Dedifferentiated amniotic fluid mesenchymal stem cell (primary cell): ENCODE results near the gene AFAP1.

ENCODE experiments used
- DNase-seq: peaks from one replicate; pipeline ENCODE4 v3.0.0-alpha.2; 2016; ENCODE audit errors: extremely low spot score

Gene AFAP1

DNA sequence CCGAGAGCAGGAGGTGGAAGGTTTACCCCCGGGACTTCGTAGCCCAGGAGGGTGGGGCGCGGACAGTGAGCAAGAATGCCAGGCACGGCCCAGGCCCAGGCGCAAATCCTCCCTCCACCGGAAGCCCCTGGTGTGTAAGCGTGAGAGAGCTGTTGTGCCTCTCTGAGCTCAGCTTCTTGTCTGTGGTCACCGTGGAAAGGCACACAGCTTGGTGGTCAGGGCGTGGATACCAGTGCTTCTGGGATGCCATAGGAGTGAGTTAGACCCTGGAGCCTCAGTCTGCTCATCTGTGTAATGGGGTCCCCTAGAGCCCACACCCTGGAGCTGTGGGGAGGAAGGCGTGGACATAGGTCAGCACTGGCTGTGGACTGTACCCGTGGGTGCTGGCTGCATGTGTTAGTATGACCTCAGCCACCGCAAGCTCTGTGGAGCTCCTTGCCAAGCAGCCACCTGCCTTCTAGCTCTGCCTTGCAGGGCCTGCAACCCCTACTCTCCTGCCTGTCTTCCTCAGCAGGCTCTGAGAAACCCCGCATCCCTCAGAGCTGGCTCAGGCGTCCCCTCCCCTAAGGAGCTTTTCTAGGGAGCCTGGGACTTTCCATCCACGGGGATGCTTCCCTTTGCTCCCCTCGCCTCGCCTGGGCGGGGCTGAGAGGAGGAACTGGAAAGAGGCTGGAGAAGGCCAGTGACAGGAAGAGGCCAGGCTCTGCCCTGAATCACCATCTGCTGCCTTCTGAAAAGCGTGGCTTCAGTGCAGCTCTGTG lies 28.0 kb upstream of the AFAP1 start:
- DNase-seq, result no peak

DNA sequence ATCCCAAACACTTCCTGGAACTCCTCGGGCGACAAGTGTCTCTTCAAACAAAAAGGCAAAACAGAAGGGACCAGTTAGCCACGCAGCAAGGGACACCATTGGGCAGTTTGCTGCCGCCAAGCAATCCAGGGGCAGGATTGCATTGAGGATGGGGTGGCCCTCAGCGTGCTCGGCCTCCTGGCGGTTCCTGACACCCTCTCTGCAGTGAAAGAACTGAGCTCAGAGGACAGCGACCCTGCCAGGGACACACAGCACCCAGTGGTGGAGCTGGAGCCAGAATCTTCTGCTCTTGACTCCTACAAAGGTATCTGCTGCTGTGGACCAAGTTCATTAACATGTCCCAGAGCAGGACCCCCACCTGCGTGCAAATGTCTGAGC lies 27.4 kb upstream of the AFAP1 start:
- DNase-seq, result no peak

DNA sequence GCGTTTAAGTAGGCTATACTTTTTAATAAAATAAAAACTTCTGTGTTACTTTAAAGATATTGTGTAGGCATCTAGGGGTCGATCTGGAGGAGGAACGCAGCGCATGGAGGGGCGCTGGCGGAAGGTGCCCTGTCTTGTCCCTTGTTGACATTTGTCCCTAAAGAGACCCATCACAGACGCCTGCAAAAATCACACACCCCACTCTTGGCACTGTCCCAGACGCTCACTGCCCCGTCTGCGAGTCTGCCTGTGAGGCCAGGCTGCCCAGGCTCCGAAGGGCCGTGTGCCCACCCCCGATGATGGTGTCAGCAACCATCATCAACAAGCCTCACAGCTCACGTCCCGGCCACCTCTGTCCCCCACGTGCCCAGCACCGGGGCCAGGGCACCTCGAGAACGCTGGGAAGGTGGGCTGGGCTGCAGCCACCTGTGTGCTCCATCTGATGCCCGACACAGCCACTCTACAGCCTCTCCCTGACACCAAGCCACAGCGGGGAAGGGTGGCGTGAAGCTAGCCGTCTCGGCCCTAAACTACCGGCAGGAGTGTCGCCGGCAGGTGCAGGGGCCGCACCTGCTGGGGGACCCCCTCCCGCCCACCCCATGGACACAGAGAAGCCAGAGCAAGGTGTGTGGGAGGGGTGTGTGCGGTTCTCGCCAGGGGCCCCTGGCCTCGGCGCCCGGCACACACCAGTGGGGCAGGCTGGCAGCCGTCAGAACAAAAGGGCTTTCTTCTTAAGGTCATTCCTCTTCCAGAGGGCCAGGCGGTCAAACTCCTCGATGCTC lies 26.8 kb upstream of the AFAP1 start:
- DNase-seq, result no peak

DNA sequence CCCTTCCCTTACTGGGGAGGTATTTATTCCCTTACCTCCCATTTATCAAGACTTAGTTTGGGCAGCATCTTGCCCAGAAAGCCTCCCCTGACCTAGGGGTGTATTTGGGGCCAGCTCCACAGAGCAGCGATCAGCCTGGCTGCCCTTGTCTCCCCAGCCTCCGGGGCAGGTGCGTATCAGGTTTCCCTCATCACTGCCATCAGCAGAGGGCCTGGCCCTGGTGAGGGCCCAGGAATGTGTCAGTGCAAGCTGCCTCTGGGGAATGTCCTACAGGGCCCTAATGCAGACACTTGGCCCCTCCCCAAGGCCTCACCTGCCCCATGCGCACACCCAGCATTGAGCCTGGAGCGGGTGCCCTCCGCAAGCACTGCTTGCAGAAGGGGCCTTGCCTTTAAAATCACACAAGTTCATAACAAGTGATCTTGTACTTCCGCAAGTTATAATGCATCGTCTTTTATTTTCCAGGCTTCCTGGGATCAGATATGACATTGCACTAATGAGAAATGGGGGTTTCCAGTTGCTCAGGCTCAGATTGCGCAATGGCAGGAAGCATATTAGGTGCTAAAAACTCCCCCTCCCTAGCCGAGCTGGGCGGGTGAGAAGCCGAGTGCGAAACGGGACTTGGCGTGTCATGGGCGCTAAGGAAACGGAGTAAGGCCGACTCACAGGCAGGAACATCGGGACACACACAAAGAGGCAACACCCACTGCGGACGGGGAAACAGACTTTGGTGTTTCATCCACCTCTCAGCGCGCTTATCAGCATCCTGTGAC lies 25.4 kb upstream of the AFAP1 start:
- DNase-seq, result no peak

DNA sequence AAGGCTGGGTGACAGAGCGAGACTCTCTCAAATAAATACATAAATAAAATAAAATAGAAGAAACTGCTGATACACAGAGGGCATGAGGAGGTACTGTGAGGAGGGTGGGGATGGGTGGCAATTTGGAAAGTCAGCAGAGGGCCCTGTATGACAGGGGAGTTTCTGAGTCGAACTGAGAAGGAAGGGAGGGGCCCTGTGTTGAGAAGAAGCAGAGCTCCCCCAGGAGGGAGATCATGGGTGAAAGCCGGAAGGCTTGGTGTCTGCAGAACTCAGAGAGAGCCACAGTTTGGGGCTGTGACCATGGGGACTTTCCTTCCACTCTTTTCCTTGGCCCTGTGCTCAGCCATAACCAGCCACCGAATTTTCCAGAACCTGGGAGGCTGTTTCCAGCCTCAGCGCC lies 24.8 kb upstream of the AFAP1 start:
- no peak for DNase-seq

DNA sequence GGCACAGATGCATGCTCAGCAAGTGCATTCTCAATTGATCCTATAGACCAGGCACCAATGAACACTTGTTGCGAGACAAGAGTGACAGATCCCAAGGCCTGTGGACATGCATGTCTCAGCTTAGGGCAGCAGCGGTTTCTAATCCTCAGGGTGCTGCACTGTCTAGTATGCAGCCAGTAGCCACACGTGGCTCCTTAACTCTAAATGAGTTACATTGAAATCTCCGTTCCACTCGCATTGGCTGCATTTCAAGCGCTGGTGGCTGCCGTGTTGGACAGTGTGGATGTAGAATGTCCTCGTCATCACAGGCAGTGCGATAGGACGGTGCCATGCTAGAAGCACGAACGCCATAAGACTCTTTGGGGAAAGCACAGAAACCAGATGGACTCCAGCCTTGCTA lies 24.0 kb upstream of the AFAP1 start:
- DNase-seq, result no peak

DNA sequence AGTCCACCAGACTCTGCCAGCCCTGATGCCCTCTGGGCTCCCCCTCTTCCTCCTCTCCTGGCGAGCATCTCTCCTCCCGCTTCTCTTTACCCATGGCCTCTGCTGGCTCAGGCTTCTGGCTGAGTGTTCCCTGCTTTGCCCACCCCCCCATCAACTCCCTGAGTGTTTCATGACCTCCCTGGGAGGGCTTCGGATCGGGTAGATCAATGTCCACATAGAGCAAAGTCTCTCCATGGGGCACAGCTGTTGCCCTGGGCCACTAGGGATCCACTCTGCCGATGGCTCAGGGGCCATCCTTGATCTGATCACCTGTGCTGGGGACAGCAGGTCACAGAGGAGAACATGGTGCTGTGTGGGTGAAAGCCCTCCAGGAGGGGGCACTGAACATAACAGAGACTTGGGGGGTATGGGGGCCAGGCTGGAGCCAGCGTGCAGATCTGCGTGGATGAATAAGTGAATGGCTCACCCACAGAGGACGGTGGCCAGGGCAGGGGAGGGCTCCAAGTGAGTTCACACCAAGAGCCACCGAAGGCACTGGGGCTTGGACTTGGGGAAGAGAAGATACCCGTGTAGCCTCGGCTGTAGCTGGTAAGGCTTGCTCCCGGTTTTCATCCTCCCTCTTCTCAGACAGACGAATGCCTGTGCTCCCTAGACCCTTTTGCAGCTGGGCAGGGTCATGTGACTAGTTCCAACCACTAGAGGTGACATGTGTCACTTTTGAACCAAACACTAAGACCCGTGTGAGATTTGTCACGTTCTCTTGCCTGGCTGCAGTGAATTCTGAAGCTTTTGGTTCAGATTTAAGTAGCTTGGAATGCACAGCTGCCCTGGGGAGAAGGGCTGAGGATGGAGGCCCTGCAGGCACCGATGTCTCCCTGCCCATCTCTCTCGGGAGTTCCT lies 23.2 kb upstream of the AFAP1 start:
- no peak for DNase-seq

DNA sequence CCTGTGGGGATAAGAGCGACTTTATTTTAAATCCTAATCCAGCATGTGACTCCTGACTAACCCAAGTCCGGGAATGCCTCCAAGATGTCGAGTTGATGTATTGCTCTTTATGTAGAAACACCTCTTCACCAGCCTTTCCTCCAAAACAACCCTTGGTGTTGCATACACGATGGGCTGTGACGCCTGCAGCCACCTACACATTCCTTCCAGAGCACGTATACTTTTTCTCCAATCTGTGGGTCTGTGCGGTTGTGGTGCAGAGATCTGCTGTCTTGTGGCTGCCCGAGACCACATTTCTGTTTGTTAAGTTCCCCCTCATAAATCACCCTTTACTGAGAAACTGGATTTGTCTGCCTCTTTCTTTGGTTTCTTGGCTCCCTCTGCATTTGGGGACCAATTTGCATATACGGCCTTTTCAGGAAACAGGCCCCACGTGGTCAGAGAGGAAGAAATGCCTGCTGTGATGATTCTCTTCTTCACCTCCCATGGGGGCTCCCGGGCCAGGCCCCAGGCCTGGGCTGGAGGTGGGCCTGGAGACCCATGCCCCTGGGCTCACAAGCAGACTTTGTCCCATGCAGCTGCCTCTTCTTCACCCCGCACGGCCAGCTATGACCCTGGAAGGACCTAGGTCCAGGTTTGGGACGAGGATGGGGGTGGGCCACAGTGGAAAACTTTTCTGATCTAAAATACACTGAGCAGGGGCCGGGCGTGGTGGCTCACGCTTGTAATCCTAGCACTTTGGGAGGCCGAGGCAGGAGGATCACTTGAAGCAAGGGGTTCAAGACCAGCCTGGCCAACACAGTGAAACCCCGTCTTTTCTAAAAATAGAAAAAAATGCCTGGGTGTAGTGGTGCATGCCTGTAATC lies 21.4 kb upstream of the AFAP1 start:
- no peak for DNase-seq

DNA sequence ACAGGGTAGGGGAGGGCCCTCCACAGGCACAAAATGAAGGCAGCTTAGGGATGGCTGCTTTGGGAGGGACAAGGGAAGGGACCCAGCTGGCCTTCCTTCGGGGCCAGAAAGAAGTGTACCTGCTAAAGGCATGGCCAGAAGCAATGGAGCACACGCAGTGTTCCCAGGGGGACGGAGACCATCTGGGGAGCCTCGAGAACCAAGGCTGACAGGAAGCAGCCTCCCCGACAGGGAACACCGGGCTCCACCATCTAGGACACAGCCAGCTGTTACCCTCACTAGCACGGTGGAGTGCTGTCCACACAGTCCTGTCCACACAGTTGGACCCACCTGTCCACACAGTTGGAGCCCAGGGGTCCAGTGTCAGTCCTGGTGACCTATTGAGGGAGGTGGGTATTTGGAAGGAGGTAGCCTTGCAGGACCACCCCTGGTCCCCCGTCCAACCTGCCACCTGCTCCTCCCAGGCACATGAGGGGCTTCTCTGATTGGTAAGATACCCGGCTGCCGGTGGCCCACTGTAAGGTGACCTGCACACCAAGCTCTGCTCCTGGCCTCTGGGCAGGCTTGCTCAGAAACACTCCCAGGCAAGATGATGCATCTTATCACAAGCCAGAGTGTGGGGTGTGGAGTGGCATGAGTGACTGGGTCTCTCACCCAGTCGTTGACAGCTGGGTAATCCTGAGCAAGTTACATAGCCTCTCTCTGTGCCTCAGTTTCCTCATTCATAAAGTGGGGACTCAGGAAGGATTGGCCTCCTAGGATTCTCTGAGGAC lies 20.5 kb upstream of the AFAP1 start:
- DNase-seq, result no peak

DNA sequence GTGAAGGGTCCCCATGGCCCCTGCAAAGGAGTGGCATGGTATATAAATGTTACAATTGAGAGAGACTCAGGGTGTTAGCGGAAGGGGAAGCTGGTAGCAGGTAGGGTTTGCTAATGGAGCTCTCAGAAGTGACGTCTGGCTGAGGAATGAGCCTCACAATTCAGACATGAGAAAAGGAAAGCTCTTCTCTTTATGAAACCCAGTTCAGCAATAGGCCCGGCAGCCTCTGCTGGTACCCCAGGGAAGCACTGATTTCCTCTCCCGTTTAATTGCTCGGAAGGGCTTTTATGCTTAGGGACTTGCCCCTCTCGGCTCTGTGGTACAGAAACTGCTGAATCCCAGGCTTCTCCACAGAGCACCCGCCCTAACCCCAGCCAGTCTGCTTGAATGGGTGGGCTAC lies 19.4 kb upstream of the AFAP1 start:
- DNase-seq, result no peak

DNA sequence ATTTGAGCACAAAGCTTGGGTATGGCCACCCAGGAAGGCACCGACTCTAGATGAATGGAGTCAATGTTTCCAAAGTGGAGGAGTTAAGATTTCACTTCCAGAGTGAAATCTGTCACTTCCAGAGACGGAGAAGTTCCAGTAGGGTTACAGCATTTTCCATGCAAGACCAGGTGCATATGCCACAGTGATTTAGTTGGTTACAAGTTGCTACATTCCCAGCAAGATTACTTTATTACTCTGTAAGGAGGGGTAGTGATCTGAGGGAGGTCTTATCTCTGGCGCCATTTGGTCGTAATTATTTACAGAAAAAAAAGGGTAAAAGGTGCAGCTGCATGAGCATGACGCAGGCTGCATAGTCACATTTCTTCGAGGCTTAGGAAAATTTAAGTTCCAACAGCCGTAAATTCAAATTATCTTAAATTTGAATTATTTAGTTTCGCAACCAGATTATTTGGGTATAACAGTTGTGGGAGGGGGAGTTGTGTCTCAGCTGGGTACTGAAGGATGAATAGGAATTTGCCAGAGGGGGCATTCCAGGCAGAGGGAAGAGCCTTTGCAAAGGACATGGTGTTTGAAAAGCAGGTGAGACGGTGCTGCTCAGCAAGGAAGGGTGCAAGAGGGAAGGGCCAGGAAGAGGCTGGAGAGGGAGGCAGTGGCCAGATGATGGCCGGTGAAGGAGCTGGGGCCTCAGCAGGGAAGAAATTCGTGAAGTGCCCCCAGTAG lies 17.4 kb upstream of the AFAP1 start:
- no peak for DNase-seq

DNA sequence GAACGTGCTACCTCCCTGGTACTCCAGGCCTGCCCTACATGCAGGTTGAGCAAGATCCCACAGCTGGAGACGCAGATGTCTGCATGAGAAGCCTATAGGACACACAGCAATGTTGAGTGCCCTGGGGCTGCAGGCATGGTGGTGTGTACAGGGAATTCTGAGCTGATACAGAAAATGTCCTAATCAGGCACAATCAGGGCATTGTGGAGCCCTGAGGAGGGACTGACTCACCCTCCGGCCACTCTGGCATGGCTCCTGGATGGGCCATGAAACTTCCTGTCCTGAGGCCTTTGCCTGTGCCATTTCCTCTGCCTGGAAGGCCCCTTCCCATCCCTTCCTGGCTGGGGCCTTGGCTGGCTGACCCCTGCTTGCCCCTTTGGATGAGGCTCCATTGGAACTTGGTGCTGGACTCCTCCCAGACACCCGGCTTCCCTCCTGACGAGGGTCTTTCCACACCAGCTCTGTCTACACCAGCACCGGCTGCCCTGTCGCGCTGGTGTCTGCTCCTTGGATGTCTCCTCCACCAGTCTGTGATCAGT lies 16.7 kb upstream of the AFAP1 start:
- DNase-seq, result no peak

DNA sequence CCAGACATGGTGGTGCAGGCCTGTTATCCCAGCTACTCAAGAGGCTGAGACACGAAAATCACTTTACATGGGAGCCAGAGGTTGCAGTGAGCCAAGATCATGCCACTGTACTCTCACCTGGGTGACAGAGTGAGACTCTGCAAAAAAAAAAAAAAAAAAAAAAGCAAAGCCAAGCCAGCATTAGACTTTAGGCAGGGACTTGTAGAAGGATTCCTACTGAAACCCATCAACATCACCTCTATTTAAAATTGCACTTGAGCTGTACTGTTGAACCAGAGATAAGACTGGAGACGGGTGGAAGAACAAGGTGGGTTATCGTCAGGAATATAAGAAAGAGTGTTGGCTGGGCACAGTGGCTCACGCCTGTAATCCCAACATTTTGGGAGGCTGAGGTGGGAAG lies 15.7 kb upstream of the AFAP1 start:
- no peak for DNase-seq

DNA sequence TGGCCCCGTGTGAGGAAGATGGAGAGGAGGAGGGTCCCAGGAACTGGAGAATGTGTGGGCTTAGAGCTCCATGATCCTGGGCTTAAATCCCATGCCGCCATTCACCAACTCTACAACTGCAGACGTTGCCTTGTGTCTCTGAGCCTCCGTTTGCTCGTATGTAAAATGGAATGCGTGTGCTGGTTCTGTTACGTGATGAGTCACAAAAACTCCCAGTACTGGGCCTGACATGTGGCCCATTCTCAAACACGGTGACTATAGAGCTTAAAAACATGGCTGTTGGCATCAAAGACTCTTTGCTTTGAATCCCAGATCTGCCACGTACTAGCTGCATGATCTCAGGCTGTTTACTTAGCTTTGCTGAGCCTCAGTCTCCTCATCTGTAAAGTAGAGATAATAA lies 13.0 kb upstream of the AFAP1 start:
- no peak for DNase-seq

DNA sequence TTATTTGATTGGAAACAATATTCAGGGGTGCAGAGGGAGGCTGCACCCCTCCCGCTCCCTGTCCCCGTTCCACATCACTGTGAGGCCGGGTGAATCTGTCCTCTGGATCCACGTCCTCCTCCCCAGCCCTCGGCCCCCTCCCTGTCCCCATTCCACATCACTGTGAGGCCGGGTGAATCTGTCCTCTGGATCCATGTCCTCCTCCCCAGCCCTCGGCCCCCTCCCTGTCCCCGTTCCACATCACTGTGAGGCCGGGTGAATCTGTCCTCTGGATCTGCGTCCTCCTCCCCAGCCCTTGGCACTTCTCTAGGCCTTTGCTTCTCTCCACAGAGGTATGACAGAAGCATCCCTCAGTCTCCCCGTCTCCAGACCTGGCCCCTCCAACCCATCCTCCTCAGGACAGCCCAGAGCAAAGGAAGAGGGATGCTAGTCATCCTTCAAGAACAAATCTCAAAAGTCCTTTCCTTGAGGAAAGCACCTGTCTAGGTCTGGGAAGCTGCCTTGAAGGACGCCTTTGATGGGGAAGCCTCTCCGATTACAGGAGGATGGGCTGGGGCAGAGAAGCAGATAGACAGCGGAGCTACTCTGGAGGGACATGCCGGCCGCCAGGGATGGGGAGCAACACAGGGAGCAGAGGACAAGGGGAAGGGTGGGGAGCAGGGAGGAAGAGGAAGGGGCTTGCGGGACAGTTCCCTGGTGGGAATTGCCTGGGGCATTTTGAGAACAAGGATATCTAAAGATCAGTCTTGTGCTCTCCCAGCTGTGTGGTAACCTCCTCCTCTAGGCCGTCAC lies 10.8 kb upstream of the AFAP1 start:
- DNase-seq, result no peak

DNA sequence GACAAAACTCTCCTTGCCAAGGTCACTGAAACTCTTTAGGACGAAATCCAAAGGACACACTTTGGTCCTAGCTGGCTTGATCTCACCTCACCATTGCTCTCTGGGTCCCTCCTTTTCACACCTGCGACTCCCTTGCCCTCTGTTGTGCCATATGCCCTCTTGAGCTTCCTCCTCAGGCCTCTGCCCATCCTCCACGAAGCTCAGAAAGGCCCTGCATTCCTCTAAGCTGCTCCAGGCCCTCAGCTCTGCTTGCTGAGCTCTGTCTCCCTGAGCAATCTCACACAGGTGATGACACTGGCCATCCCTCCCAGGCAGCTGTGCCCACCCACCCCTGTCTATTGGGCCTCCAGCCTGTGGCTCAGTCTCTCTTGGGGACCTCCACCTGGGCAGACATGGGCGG lies 10.1 kb upstream of the AFAP1 start:
- no peak for DNase-seq

DNA sequence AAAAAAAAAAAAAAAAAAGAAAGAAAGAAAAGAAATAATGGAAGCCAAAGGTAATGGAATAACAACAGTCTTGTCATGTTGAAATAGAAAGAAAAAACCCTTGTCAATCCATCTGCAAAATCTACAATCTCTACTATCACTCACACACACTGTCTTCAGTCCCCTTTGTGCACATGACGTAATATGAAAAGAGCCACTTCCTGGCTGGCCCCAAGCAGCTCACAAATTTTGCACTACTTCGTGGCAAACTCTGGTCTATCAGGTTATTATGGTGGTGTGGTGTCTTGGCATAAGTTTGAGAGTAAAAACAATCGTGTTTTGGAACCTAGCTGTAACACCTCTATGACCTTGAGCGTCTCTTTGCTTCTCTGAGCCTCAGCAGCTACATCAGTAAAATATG lies 8.3 kb upstream of the AFAP1 start:
- no peak for DNase-seq

DNA sequence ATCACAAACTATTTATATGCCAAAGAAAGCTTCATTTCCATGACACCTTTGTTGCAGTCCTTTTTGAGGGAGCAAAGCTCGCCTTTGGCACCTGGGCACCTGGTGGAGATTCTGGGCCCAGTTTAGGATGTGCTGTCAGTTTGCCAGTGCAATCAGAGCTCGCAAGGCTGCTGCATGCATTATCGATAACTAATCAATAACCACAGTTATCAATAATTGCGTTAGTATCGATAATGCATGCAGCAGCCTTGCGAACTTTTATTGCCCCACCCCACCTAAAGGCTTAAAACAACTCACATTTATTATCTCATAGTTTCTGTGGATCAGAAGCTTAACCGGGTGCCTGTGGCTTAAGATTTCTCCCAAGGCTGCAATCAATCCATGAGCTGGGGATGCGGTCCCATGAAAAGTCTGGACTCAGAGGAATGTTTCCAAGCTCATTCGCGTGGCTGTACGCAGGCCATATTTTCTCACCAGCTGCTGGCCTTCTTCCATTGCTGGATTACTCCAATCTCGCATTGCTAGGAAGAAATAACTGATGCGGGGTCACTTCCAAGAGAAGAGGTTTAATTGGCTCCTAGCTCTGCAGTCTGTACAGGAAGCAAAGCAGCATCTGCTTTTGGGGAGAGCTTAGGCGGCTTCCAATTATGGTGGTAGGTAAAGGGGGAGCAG lies 6.2 kb upstream of the AFAP1 start:
- DNase-seq, result no peak
